SJSA1 (cell line): ENCODE measurements around the gene CCNQ. TPM values are rescaled to one million over a fixed set of nuclear protein-coding genes. Genes with fewer than 3 reads are reported as not detected.

ENCODE experiments used
- DNase-seq, 2 experiments: peaks; one replicate each; pipeline ENCODE4 v3.0.0-alpha.2; 2015 to 2020; ENCODE audit warnings: low spot score in 2 of 2, low read depth in 1 of 2
- H3K27ac ChIP-seq: fragments of 250-450 bp; sonication (Bioruptor Pico); 2 replicates; pipeline ENCODE4 v1.5.1; 2020; ENCODE audit warnings: mild to moderate bottlenecking, moderate library complexity
- H3K27me3 ChIP-seq: fragments of 250-450 bp; sonication (Bioruptor Pico); replicated peaks from 2 replicates; pipeline ENCODE4 v1.5.1; 2020; ENCODE audit warnings: mild to moderate bottlenecking, moderate library complexity
- H3K36me3 ChIP-seq: fragments of 250-450 bp; sonication (Bioruptor Pico); 2 replicates; pipeline ENCODE4 v1.5.1; 2020; ENCODE audit warnings: mild to moderate bottlenecking
- H3K4me1 ChIP-seq: fragments of 250-450 bp; sonication (Bioruptor Pico); replicated peaks from 2 replicates; pipeline ENCODE4 v1.6.1; 2021; ENCODE audit warnings: mild to moderate bottlenecking
- H3K4me3 ChIP-seq: fragments of 250-450 bp; sonication (Bioruptor Pico); 2 replicates; pipeline ENCODE4 v1.5.1; 2020; ENCODE audit warnings: mild to moderate bottlenecking
- H3K9me3 ChIP-seq: fragments of 250-450 bp; sonication (Bioruptor Pico); replicated peaks from 2 replicates; pipeline ENCODE4 v1.5.1; 2020; ENCODE audit warnings: mild to moderate bottlenecking
- total RNA-seq: library from RNA; depleted of rRNA; stranded (reverse); fragments of >200 nt; shearing (Covaris generic); gene quantifications from 2 replicates; pipeline ENCODE4 v1.2.3, GENCODE V29; 2014

The CCNQ gene
- total RNA-seq, 1 experiment from 2014 or later: 39.9 TPM

DNA sequence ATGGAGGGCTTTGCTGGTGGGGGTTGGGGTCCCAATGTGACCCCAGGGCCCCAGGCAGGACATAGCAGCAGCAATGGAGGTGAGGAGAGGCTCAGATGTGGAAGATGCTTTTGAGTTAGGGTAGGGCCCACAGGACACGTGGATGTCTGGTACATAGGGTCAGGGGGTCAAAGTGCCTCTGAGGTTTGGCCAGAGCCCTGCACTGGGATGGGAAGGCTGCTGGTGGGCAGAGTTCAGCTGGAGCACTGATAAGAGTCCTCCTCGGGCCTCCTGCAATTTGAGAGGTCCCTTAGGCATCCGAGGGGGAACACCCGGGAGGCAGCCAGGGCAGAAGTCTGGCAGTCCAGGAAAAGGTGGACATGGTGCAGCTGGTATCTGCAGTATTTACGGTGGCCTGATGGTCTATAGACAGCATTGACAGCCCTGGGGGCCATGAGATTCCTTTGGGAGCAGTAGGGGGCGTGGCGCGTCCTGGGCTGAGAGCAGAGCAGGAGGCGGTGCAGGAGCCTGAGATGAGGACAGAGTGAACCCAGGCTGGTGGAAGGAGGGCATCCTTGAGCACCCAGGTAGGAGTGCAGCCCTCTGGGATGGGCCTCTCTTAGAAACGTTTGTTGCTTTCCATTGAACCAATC, 22.6 kb downstream of the CCNQ start:
- no peak overlapping the region for H3K27ac ChIP-seq

DNA sequence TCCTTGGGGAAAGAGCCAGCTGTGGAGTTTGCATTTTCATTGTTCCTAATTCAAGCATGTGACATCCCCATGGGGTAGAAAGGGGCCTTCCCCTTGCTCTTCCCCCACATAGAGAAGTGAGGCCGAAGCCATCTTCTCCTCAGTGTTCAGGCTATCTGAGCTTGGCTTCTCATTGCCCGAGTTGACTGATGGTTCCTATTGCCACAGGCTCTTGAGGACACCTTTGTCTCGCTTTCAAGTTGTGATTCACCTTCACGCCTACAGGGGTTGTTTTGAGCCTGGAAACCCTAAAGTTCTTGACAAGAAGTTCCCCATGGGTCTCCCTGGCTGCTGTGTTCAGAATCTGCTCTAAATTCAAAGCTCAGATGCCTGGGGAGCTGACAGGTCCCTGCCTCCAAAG, 25.0 kb downstream of the CCNQ start:
- Histone ChIP-seq H3K4me1 (no peaks in the 10 kb centered on the region), H3K27ac (no peak overlapping the region), H3K27me3 (no peaks in the 10 kb centered on the region), H3K4me3 (no peak overlapping the region), H3K36me3 (no peaks in the 10 kb centered on the region), H3K9me3 (no peaks in the 10 kb centered on the region)
- no peak for DNase-seq

More for the DNA sequence above, 22.6 kb downstream of the CCNQ start:
- H3K4me3 ChIP-seq: no peak overlapping the region
- DNase-seq: no peak
- no peaks in the 10 kb centered on the region for H3K36me3 ChIP-seq
- H3K27me3 ChIP-seq: no peaks in the 10 kb centered on the region
- H3K4me1 ChIP-seq: no peaks in the 10 kb centered on the region
- no peaks in the 10 kb centered on the region for H3K9me3 ChIP-seq

DNA sequence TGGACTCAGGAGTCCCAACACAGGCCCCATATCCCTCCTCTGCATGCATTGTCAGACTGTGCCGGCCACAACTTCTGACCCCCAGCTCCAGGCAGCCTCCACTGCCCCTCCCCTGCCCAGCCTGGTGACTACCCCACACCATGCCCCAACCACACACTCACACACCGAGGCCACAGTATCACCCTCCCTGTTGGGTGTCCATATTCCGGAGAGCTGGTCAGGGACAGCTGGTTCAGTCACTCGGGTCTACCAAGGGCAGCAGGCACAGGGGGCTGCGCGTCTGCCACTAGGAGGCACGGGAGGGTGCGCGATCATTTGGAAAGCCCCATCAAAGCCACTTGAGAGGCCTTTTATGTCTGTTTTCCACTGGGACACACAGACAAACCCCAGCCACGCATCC, 26.3 kb downstream of the CCNQ start:
- no peak overlapping the region for H3K4me3 ChIP-seq
- no peaks in the 10 kb centered on the region for H3K27me3 ChIP-seq

DNA sequence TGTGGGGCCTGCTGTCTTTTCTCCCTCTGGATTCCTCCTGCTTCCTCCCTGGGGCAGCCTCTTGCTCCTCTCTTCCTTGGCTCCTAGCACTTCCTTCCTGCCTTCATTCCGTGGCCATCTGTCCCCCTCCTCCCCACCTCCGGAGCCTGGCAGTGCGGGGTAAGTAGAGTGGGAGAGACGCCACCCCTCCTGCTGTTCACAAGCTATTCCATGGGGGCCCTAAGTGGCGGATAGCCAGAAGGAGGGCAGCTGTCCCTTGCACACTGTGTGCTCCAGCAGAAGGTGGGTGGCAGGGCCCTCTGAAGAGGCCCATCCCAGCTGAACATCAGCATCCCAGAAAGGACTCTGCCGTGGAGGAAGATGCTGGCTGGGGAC, 27.4 kb downstream of the CCNQ start:
- no peaks in the 10 kb centered on the region for H3K27me3 ChIP-seq
- H3K4me1 ChIP-seq: no peaks in the 10 kb centered on the region
- H3K9me3 ChIP-seq: no peaks in the 10 kb centered on the region
- H3K36me3 ChIP-seq: no peaks in the 10 kb centered on the region
- DNase-seq: no peak
- no peak overlapping the region for H3K4me3 ChIP-seq
- no peak overlapping the region for H3K27ac ChIP-seq

More for the DNA sequence above, 26.3 kb downstream of the CCNQ start:
- H3K9me3 ChIP-seq: no peaks in the 10 kb centered on the region
- no peaks in the 10 kb centered on the region for H3K4me1 ChIP-seq
- H3K27ac ChIP-seq: no peak overlapping the region
- DNase-seq: no peak
- no peaks in the 10 kb centered on the region for H3K36me3 ChIP-seq

DNA sequence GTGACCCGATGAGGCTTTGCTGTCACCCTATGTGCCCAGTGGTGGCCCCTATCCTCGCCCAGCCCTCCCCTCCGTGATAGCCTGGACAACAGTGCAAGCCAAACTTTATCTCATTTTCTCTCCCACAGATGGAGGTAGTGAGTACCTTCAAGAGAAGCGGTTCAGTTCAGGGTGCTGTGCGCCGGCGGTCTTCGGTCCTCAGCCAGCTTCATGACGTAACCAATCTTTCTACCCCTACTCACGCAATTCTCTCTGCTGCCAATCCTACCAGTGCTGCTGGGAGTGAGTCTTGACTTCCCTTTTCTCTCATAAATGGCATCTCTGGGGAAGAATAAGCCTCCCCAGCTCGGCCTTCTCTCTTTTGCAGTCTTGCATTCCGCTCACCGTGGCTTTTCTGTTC, 29.5 kb downstream of the CCNQ start:
- Histone ChIP-seq H3K27me3 (no peaks in the 10 kb centered on the region), H3K36me3 (no peaks in the 10 kb centered on the region), H3K4me1 (no peaks in the 10 kb centered on the region), H3K27ac (no peak overlapping the region), H3K9me3 (no peaks in the 10 kb centered on the region), H3K4me3 (no peak overlapping the region)
- no peak for DNase-seq

DNA sequence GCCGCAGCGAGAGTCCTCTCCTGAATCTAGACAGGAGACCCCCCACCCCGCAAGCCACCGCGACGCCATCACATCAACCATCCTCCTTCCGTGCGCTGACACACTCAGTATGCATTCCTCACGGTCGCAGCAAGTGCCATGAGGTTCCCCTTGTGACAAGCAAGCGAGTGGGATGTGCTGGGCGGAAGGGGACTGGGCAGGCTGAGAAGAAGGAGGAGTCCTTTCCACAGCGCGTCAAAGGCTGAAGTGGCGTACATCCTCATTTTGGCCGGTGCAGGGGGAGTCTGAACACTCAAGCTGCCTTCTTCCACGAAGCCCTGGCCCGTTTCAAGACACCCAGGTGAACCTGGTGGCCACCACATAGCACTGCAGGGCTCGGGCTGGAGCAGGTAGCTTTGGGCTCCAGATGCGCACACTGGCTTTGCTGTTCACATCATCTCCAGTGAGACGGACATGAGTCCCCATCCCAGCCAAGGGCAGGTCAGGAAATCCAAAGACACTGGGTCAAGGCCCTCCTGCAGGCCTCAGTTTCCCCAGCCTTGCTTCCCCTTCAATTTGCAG, 30.4 kb downstream of the CCNQ start:
- Histone ChIP-seq H3K4me1 (no peaks in the 10 kb centered on the region), H3K36me3 (no peaks in the 10 kb centered on the region), H3K4me3 (no peak overlapping the region), H3K27ac (no peak overlapping the region), H3K27me3 (no peaks in the 10 kb centered on the region), H3K9me3 (no peaks in the 10 kb centered on the region)
- no peak for DNase-seq

DNA sequence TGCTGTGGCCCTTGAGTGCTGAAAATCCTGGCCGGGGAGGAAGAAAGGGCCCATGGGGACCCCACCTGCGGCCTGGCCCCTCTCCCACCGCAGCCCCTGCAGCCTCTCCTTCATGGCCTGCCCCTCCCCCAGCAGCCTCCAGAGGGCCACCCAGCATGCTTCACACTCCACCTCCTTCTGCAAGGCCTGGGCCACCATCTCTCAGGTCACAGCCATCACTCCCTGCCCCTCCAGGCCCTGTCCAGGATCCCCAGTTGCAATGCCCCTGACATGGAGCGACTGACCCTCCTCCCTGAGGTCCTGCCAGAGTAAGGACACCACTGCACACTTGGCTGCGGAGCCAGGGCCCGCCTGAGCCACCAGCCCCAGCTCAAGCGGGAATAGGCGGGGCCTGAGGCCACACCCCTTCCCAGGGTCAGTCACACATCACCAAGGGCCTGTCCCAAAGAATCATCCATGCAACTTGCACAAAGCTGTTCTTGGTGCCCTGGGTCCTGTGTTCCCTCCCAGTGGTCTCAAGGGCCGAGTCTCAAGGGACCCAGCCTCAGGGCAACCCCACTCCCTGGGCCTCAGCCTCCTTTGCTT, 32.9 kb downstream of the CCNQ start:
- no peak overlapping the region for H3K27ac ChIP-seq
- H3K27me3 ChIP-seq: no peaks in the 10 kb centered on the region
- no peak for DNase-seq
- H3K4me3 ChIP-seq: no peak overlapping the region
- H3K4me1 ChIP-seq: no peaks in the 10 kb centered on the region
- H3K9me3 ChIP-seq: no peaks in the 10 kb centered on the region
- H3K36me3 ChIP-seq: no peaks in the 10 kb centered on the region

DNA sequence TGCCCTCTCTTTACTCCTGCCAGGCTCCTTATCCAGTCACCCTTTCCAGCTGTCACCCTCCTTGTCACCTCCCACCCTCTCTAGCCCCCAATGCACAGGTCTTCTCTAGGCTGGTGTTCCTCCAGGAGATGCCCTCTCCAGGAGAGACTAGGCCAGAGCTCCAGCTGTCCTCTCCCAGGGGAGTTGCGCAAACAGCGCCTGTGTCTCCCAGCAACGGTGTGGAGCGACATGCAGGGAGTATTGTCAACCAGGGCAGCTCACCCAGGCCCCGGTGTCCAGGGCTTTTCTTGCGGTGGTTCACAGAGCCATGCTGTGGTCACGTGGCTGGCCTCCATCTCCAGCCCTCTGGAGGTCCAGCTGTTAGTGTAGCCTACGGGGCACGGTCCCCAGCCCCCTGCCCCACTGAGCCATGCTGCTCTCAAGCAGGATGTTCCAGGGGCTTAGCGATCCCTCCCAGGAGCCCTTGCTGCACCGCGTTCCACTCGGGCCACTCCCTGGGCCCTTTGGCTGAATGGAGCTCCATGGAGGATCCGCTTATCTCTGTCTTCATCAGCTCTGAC, 34.8 kb downstream of the CCNQ start:
- H3K27ac ChIP-seq: no peak overlapping the region
- H3K4me3 ChIP-seq: no peak overlapping the region
- no peaks in the 10 kb centered on the region for H3K9me3 ChIP-seq
- H3K27me3 ChIP-seq: no peaks in the 10 kb centered on the region
- no peaks in the 10 kb centered on the region for H3K4me1 ChIP-seq
- no peak for DNase-seq
- no peaks in the 10 kb centered on the region for H3K36me3 ChIP-seq

DNA sequence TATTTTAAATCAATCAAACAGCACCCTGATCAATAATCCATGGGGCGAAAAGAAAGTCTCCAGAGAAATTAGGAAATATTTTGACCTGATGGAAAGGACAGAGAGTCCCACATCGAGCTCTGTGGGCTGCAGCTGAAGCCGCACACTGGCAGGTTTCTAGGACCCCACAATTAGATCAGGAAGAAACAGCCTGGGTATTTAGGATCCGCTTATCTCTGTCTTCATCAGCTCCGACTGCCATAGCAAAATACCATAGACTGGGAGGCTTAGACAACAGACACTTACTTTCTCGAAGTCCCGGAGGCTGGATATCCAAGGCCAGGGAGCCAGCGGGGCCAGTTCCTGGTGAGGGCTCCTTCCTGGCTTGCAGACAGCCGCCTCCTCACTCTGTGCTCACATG, 36.4 kb downstream of the CCNQ start:
- H3K4me3 ChIP-seq: no peak overlapping the region
- H3K36me3 ChIP-seq: no peaks in the 10 kb centered on the region
- DNase-seq: no peak
- H3K27me3 ChIP-seq: no peaks in the 10 kb centered on the region
- no peaks in the 10 kb centered on the region for H3K9me3 ChIP-seq
- no peak overlapping the region for H3K27ac ChIP-seq
- no peaks in the 10 kb centered on the region for H3K4me1 ChIP-seq

DNA sequence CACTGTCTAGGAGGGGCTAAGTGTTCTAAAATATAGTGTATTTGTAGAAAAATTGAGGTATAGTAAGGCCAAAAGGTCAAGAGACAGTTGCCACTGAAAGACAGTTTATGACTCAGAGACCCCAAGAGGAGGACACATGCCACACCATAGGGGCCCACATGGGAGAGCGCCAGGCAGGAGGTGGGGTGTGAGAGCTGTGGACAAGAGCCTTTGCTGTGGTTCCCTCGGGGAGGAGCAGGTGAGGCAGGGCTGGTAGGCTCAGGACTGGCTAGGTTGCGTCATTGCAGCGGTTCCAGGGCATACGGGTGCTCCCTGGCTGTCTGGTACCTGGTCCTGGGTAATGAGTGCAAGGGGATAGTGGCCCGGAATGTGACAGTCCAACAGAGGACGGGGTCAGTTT, 37.6 kb downstream of the CCNQ start:
- H3K27ac ChIP-seq: no peak overlapping the region
- H3K9me3 ChIP-seq: no peaks in the 10 kb centered on the region
- DNase-seq: no peak
- no peaks in the 10 kb centered on the region for H3K36me3 ChIP-seq
- H3K27me3 ChIP-seq: no peaks in the 10 kb centered on the region
- H3K4me3 ChIP-seq: no peak overlapping the region
- H3K4me1 ChIP-seq: no peaks in the 10 kb centered on the region

DNA sequence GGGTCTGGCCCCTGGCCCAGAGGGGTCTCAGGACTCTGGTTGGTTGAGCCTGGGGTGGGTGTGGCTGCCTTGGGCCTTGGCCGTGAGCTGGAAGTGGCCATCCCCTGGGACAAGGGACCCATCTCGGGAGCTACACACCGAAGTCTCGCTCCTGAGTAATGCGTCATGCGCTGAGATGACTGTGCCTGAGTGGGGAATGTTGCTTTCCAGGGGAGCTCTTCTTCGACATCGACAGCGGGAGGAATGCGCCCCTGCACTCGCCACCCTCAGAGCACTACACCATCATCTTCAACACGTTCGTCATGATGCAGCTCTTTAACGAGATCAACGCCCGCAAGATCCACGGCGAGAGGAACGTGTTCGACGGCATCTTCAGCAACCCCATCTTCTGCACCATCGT, 38.5 kb downstream of the CCNQ start:
- H3K36me3 ChIP-seq: no peaks in the 10 kb centered on the region
- H3K27me3 ChIP-seq: no peaks in the 10 kb centered on the region
- no peak for DNase-seq
- H3K9me3 ChIP-seq: no peaks in the 10 kb centered on the region
- H3K4me3 ChIP-seq: no peak overlapping the region
- H3K4me1 ChIP-seq: no peaks in the 10 kb centered on the region
- no peak overlapping the region for H3K27ac ChIP-seq

DNA sequence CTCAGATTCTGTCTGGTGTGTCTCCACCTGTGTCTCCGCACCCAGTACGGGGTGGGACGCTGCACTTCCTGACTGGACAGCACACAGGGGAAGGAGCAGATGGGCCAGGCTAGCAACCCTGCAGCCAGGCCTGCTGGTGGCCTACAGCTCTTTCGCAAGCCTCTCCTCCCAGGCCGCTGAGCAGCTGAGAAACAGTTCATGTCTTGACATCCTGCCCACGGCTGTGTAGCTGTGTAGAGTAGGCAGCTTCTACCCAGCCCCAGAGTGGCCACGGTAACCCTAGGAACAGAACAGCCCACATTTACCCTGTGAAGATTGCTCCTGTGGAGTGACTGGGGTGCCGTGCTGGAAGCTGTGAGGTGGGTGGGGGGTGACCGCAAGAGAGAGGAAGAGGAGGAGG, 38.9 kb downstream of the CCNQ start:
- no peak for DNase-seq

DNA sequence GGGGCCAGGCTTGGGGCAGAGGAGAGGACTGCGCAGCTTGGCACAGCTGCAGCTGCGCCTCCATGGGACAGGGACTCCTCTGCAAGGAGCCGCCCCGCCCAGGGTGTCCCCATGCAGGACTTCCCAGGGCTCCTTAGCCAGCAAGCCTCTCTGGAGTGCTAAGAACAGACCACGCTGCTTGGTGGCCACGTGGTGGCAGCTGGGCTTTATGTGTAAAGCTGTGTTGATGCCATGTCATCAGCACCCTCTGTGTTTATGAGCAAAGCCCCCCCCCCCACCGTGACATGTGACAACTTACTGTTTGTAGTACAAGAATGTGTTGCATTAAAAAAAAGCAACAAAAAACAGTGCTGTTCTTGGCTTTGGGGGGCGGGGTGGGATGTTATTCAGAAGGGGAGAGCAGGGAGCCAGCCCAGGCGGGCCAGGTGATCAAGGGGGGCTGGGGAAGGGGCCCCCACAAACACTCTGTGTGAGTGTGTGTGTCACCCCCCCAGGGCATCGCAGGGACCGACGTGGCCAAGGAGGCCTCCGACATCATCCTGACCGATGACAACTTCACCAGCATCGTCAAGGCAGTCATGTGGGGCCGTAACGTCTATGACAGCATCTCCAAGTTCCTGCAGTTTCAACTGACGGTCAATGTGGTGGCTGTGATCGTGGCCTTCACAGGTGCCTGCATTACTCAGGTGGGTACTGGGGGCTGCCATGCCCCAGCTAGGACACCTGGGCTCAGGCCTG, 41.2 kb downstream of the CCNQ start:
- no peak for DNase-seq

More for the DNA sequence above, 38.9 kb downstream of the CCNQ start:
- Histone ChIP-seq H3K4me3 (no peak overlapping the region), H3K9me3 (no peaks in the 10 kb centered on the region), H3K27me3 (no peaks in the 10 kb centered on the region), H3K4me1 (no peaks in the 10 kb centered on the region), H3K27ac (no peak overlapping the region), H3K36me3 (no peaks in the 10 kb centered on the region)

DNA sequence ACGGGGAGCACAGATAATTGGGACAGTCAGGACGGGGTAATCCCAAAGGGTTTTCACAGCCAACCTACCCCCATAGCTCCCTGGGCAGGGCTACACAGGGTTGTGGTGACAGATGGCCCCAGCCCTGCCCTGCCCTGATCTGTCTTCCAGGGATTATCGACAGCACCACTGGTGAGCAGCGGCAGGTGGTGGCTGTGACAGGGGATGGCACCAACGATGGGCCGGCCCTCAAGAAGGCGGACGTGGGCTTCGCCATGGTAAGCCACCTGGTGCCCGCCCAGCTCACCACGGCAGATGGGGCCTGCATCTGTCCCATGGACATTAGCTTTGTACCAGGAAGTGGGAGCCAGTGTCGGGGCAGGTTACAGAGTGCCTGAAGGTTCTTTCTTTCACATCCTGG, 42.2 kb downstream of the CCNQ start:
- Histone ChIP-seq H3K4me3 (no peak overlapping the region), H3K27me3 (no peaks in the 10 kb centered on the region), H3K9me3 (no peaks in the 10 kb centered on the region), H3K4me1 (no peaks in the 10 kb centered on the region), H3K27ac (no peak overlapping the region), H3K36me3 (no peaks in the 10 kb centered on the region)
- no peak for DNase-seq

More for the DNA sequence above, 41.2 kb downstream of the CCNQ start:
- Histone ChIP-seq H3K27me3 (no peaks in the 10 kb centered on the region), H3K4me3 (no peak overlapping the region), H3K36me3 (no peaks in the 10 kb centered on the region), H3K9me3 (no peaks in the 10 kb centered on the region), H3K4me1 (no peaks in the 10 kb centered on the region), H3K27ac (no peak overlapping the region)
